Left colon (tissue), 2 donors: ENCODE results near the gene CCDC30. TPM values are rescaled to one million over a fixed set of nuclear protein-coding genes. Genes with fewer than 3 reads are reported as not detected.

Experiments used
- total RNA-seq, 2 donors: library from RNA; stranded (reverse); fragmentation: NEBNext Ultra II Directional; extraction: Animal tissue kit (Norgen Biotek cat#: 25700); gene quantifications; one replicate each; pipeline ENCODE4 v1.2.1, GENCODE V29; 2021
- donor health status: DM: no; HTN: no; CAD: no.
- donor health status: DM: yes; HTN: yes; CAD: no.

Gene CCDC30
- total RNA-seq, 2 donors from 2014 or later: 1.8 to 2.6 TPM

Other genes with a start within 250 kb of the CCDC30 start
- 10 to 100 TPM; 45.3 to 58.9 TPM for gene FOXJ3, start 128.1 kb upstream of the CCDC30 start, total RNA-seq
- 10 to 100 TPM; 13.9 to 24.2 TPM for gene RIMKLA, start 82.5 kb upstream of the CCDC30 start, total RNA-seq
- 1 to 10 TPM; 1.2 to 2.4 TPM for gene ZMYND12, start 7.3 kb upstream of the CCDC30 start, total RNA-seq
- gene PPCS, start 6.7 kb upstream of the CCDC30 start, total RNA-seq: 10 to 100 TPM; 78.2 to 92.4 TPM
- gene PPIH, start 195.1 kb downstream of the CCDC30 start, total RNA-seq: 10 to 100 TPM; 19.1 to 28.3 TPM
- 100 to 1,000 TPM; 419 to 437 TPM for gene YBX1, start 219.1 kb downstream of the CCDC30 start, total RNA-seq